Measurements from ENCODE around the gene CALN1.
A peak's percentile ranks its signal among the peaks of the same experiment; 100 is the strongest.
"Not testable (repeated sequence)": the region's sequence is repeated elsewhere in the genome, so short reads cannot be mapped to it uniquely, and the experiment has no call there.

The CALN1 gene

GRCh38 chr7:71942115-71942514 is 470.0 kb downstream of the CALN1 start:
- DNase-seq: no peak

GRCh38 chr7:71937840-71938371 is 474.2 kb downstream of the CALN1 start:
- DNase-seq: peak; percentile 40

- no peak for DNase-seq
Measured at GRCh38 chr7:71935674-71936073, 476.5 kb downstream of the CALN1 start.

- no peak for DNase-seq
Measured at GRCh38 chr7:71933426-71933825, 478.7 kb downstream of the CALN1 start.

- DNase-seq: peak; percentile 15
Measured at GRCh38 chr7:71925663-71926062, 486.5 kb downstream of the CALN1 start.

DNA sequence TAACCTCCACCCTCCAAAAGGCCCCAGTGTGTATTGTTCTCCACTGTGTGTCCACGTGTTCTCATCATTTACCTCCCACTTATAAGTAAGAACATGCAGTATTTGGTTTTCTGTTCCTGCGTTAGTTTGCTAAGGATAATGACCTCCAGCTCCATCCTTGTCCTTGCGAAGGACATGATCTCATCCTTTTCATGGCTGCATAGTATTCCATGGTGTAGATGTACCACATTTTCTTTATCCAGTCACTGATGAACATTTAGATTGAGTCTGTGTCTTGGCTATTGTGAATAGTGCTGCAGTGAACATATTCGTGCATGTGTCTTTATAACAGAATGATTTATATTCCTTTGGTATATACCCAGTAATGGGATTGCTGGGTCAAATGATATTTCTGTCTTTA is 497.9 kb downstream of the CALN1 start:
- not testable (repeated sequence) for DNase-seq

DNA sequence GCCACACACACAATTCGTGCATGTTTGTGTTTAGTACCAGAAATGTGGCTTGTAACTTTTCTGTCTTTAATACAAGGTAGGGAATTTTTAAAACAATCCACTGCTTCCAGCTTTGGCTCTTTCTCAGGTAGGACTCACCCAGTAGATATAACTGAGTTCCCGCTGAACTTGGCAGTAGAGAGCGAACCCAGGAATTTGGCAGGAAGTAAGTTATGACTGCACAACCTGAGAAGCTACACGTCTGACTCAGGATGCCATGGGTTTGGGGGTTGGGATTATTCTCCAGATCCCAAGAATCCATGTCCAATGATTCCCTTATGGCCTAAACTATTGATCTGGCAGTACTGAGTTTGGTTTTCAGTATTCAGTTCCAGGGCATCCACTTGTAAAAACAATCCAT is 499.7 kb downstream of the CALN1 start:
- peak; percentile 38 for DNase-seq

DNA sequence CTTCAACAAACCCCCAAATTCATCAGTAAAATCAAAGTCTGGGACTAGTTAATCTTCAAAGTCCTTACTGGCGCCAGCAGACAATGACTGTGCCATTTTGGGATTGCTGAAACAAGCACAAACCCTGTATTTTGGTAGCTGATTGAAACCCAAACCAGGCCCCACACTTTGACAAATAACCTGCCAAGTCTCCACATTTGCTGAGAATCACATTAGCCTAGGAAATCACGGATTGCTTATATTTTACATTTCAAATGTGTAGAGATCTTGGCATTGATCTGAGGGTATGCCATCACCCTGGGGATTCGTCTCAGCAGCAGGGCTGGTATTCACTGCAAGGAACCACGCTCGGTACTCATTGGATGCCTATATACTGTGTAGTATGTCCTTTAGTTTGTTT is 501.1 kb downstream of the CALN1 start:
- DNase-seq: no peak

DNA sequence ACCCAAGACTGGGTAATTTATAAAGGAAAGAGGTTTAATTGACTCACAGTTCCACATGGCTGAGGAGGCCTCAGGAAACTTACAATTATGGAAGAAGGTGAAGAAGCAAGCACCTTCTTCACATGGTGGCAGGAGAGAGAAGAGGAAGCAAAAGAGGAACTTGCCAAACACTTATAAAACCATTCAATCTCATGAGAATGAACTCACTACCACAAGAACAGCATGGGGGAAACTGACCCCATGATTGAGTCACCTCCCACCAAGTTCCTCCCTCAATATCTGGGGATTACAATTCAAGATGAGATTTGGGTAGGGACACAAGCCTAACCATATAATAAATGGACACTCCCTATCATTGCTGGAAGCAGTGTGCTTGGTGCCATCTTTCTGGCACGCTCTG is 506.3 kb downstream of the CALN1 start:
- DNase-seq: no peak

- DNase-seq: no peak
Measured at GRCh38 chr7:71904484-71904883, 507.7 kb downstream of the CALN1 start.

GRCh38 chr7:71900556-71900955 is 511.6 kb downstream of the CALN1 start:
- no peak for DNase-seq

DNA sequence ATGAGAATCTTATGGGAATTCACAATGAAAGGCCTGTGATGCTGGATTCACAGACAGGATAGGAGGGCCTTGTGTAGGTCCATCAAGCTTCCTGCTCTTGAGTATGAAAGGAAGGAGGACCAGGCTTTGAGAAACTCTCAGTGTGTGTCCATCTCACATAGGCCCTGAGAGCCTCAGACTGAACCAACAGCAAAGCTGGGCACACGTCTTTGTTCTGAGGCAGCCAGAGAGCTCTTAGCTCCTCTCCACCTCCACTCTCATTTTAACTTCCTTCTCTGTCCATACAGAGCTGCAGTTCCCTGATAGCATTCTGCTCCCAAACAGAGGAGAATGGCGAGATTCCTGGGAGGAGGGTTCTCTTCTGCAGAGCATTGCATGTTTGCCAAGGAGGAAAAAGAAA is 515.6 kb downstream of the CALN1 start:
- no peak for DNase-seq

GRCh38 chr7:71886046-71886445 is 526.1 kb downstream of the CALN1 start:
- DNase-seq: peak; percentile 8

- DNase-seq: peak; percentile 1
Measured at GRCh38 chr7:71885487-71885886, 526.7 kb downstream of the CALN1 start.

DNA sequence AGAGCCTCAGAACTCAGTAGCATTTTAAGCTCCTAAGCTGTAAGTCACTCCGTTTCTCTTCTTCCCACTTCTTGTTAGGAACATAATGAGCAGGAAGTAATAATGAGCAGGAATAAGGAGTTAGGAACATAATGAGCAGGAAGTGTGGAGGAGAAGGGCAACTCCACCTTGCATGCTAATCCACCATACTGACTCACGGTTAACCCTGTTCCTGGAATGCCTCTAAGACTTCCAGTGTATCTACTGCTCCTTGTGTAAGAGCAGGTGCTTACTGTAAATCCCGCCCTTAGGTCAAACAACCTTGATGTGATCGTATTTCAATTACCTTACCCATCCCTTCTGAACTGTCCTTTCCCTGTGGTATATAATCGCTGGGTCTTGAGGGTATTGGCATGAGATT is 528.7 kb downstream of the CALN1 start:
- no peak for DNase-seq

GRCh38 chr7:71871446-71871845 is 540.7 kb downstream of the CALN1 start:
- DNase-seq: no peak

DNA sequence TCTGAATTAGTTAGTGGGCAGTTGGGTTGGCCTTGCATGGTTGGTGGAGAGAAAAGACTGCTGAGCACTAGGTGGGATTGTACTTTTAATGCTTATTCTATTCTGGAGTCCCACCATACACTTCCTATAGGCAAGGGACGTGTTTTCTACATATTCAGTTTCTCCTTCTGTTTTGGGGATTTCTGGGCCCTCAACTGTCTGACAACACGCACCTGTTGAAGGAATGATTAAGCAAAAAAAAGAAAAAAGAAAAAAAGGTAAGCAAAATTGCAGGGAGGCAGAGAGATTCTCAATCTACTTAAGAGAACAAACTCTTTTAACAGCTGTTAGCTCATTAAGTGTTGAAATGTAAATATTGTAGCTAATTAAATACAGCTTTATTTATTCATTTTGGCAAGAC is 541.3 kb downstream of the CALN1 start:
- DNase-seq: no peak

- peak; percentile 96 for DNase-seq
Measured at GRCh38 chr7:71868797-71869196, 543.3 kb downstream of the CALN1 start.

DNA sequence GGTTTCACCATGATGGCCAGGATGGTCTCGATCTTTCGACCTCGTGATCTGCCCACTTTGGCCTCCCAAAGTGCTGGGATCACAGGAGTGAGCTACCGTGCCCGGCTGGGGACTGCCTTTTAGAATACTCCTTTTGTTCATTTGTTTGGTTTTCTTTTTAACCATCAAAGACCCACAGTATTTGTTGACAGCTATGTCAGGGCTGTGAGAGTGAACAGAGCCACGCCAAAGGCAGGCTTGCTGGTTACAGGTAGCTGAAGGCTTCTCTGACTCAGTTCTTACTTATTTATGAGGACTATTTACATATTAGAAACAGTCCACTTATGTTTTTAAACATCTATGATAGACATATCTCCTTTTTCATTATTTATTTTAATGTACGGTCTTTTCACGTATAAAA is 544.5 kb downstream of the CALN1 start:
- DNase-seq: no peak

- no peak for DNase-seq
Measured at GRCh38 chr7:71865172-71865571, 547.0 kb downstream of the CALN1 start.

GRCh38 chr7:71864130-71864529 is 548.0 kb downstream of the CALN1 start:
- no peak for DNase-seq

GRCh38 chr7:71860572-71860971 is 551.6 kb downstream of the CALN1 start:
- DNase-seq: no peak

DNA sequence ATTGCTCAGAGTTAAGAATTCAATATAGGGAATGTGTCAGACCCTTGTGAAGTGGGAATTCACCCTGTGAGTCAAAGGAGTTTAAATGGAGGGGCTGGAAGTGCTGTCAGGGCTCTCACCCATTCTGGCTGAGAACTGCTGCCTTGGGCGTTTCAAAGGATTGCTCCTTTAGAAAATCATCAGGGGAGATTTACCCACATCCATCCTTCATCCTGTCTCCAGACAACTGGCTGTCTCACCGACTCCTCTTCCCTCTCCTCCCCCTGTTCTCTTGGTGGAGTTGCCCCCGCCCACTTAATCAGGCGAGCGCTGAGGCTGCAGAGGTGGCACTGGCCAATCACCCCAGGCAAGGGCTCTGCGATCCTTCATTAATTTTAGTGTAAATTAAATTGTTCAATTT is 554.8 kb downstream of the CALN1 start:
- DNase-seq: no peak

DNA sequence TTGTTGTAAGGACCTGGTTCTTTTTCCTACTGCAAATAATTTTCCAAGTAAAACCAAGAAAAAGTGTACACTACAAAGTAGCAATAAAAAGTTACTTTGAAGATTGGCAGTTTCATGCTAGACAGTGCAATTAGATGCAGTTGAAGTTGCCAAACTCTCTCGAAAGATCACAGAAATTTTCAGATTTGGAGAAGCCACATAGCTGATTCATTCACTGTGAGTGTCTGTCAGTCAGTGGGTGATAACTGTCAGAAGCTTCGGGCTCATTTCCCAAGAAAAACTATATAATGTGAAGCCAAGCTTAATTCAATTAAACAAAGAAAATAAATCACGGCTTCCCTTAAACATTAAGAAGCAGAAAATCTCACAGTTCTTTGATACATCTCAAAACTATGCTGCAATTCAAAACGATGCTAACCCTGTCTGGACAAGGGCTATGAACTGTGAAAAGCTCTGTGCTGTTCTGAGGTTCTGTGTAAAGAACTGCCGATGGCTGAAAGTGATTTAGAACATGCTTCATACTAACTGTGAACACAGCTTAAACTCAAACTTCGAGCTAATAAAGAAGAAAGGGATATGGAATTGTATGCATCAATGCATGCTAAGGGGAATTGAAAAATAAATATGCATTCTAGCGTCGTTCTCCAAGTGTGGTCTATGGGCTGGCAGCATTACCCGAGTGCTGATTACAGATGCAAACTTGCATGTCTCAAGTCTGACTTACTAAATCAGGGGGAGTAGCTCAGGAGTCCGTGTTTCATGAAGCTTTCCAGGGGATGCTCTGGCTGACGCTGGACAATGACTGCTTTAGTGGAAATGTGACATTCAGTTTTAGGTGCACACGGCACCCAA is 557.4 kb downstream of the CALN1 start:
- DNase-seq: peak; percentile 81

All from fibroblast of upper back skin (primary cell).